GM18502 (cell line): ENCODE data around the gene CNTN2.

Source experiments
- ATAC-seq: cut with Tn5 transposase; IDR thresholded peaks from one replicate; pipeline ENCODE4 v1.9.1; 2021; ENCODE audit warnings: mild to moderate bottlenecking; ENCODE audit not compliant: unreplicated experiment, poor library complexity

Gene CNTN2

DNA sequence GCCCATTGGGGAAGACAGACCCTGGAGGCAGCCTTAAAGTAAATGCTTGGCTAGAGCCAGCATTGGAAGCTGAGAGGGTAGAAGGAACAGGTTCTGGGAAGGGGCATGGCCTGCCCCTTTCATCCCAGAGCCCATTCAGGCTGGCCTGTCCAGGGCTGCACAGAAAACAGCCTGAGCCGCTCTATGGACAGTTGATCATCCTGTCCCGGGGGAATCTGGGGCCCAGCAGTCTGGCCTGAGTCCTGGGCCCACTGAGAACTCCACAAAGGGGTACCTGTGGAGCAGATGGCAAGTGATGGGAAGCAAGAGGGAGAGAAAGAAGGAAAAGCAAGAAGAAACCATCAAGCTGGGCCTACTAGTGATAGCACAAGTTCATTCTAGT, 28.0 kb downstream of the CNTN2 start:
- ATAC-seq = no peak

DNA sequence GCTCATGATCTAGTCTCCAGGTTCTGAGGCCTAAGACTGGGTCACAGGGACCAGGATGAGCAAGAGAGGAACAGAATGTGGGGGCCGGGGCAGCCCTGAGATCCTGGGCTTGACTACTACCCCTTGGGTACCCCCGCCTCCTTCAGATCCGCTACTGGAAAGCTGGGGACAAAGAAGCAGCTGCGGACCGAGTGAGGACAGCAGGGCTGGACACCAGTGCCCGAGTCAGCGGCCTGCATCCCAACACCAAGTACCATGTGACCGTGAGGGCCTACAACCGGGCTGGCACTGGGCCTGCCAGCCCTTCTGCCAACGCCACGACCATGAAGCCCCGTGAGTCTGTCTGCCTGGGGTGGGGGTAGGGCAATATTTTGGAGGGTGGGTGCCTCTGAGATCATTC, 28.8 kb downstream of the CNTN2 start:
- ATAC-seq = no peak

- no peak for ATAC-seq
Observed at GRCh38 chr1:205072286-205072685, 29.3 kb downstream of the CNTN2 start.

DNA sequence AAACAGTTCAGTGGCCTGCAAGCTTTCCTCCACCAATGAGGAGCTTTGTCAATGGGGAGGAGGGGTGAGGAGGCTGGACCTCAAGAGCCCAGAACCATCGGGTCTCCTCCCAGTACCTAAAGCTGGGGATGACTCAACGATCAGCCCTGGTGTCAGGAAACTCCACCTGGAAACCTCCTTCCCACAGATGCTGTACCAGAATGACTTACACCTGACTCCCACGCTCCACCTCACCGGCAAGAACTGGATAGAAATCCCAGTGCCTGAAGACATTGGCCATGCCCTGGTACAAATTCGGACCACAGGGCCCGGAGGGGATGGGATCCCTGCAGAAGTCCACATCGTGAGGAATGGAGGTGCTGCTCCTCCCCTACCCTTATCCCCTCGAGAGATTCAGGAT, 29.9 kb downstream of the CNTN2 start:
- no peak for ATAC-seq

GRCh38 chr1:205073511-205073910, 30.5 kb downstream of the CNTN2 start:
- ATAC-seq = no peak

DNA sequence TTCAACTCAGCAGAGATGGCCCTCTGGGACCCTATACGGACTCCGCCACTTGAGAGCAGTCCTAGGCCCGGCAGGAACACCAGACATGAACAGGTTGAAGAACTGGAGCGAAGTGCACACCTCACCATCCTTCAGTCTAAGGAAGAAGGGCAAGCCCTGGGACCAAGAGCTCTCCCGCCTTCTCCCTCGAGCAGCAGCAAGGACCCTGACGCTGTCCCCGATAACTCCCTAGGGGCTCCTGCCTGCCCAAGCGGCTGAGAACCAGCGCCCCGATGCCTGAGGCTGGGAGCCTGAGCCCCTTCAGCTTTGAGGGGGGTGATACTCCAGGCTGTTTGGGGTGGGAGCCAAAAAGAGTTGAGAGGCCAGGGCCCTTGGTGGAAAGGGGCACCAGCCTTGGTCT, 31.1 kb downstream of the CNTN2 start:
- ATAC-seq = no peak

DNA sequence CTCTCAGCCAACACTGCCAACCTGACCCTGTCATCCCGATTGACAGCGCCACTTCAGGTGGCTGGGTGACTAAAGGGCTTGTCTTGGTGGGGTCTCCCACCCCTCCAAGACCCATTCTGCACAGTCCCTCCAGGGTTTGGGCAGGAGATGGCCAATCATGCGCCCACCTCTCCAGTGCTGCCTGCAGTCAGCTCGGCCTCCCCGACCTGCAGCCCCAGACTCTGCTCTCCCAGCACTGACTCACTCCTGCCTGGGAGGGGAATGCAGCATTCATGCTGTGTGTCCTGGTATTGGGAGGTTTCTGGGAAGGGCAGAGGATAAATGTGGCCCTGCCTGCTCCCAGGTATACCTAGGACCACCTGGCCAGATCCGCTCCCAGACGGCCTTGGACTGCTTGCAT, 31.5 kb downstream of the CNTN2 start:
- no peak for ATAC-seq

DNA sequence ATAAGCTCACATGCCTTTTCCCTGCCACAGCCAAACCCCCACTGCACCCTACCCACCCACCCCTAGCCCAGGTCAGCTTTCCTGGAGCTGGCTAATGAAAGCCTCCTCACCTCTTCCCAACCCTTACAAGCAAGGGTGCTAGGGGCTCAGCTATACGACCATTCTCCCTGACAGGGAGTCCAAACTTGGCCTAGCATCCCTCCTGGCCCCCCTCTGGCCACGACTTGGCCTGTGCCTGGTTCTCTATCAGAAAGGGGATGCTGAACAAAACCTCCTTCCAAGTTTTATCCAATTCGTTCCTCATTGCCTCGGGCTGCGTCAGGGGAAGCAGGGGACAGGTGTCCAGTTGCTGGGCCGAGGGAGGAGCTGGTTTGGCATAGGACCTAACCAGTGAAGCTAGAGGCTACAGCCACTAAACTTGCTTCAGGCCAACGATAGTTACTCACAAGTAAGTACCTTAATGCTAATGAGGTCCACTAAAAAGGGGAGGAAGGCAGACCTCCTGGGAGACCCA, 32.7 kb downstream of the CNTN2 start:
- no peak for ATAC-seq

DNA sequence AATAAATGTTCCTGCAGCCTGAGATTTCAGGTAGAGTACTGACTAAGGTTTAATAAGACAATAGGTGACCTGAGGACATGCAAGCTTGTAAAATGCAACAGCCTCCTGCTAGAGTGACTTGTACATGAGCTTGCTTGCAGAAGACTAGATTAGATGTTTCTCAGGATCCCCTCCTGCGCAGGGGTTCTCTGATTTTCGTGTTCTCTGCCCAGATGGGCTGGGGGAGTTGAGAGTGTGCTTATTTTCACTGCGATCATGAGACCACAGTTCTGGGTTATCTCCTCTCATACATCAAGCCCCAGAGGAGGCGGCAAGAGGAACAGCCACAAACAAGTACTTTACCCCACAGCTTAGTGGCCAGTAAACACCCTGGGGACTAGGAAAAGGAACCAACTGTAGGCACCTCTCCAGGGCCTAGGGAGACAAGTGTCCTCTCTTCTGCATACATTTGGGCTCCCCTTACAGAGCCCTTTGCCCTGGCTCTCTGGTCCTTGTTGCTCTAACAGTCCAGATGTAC, 33.3 kb downstream of the CNTN2 start:
- ATAC-seq = no peak

GRCh38 chr1:205077158-205077933, 34.3 kb downstream of the CNTN2 start:
- ATAC-seq = no peak

- no peak for ATAC-seq
Observed at GRCh38 chr1:205077934-205078311, 34.9 kb downstream of the CNTN2 start.

- ATAC-seq = no peak
Observed at GRCh38 chr1:205082431-205082830, 39.4 kb downstream of the CNTN2 start.

- no peak for ATAC-seq
Observed at GRCh38 chr1:205084360-205084759, 41.3 kb downstream of the CNTN2 start, which contains the start of gene TMEM81. TSS of gene TMEM81 (minus strand) at chr1:205084460. CDS start at chr1:205084320, 140 bp downstream.

GRCh38 chr1:205088341-205088740, 45.3 kb downstream of the CNTN2 start:
- ATAC-seq = no peak

GRCh38 chr1:205091043-205091740, 48.2 kb downstream of the CNTN2 start:
- ATAC-seq = no peak

GRCh38 chr1:205095422-205095821, 52.4 kb downstream of the CNTN2 start:
- ATAC-seq = no peak

- no peak for ATAC-seq
Observed at GRCh38 chr1:205098242-205098641, 55.2 kb downstream of the CNTN2 start.

- no peak for ATAC-seq
Observed at GRCh38 chr1:205102404-205102803, 59.4 kb downstream of the CNTN2 start.

DNA sequence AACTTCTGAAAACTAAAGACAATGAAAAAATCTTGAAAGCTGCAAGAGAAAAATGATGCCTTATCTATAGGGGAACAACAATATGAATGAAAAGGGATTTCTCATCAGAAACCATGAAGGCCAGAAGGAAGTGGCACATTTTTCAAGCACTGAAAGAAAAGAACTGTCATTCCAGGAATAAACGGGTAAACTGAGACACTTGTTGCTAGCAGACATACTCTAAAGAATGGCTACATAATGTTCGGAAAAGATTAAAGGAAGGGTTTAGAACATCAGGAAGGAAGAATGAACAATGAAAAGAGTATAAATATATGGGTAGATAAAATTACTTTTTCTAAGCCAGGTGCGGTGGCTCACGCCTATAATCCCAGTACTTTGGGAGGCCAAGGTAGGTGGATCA, 64.3 kb downstream of the CNTN2 start:
- ATAC-seq = no peak

GRCh38 chr1:205108464-205108863, 65.5 kb downstream of the CNTN2 start:
- no peak for ATAC-seq

GRCh38 chr1:205109269-205109668, 66.3 kb downstream of the CNTN2 start:
- ATAC-seq = no peak
